SIG-M5 treated with dmso at 0.1 percent for 504 hours (cell line): ENCODE data around the gene CLIP3.
A peak's percentile ranks its signal among the peaks of the same experiment; 100 is the strongest.
"Not testable (repeated sequence)": the region's sequence is repeated elsewhere in the genome, so short reads cannot be mapped to it uniquely, and the experiment has no call there.

Experiments used
- DNase-seq: peaks from one replicate; lab custom pipeline; 2025; ENCODE audit not compliant: unreplicated experiment; lab: John Stamatoyannopoulos, UW

The CLIP3 gene

GRCh38 chr19:36032251-36033104 is at the start of gene CLIP3:
Gene CLIP3 (minus strand): TSS chr19:36032873. CDS start chr19:36032357, 516 bp downstream.
- no peak for DNase-seq

DNA sequence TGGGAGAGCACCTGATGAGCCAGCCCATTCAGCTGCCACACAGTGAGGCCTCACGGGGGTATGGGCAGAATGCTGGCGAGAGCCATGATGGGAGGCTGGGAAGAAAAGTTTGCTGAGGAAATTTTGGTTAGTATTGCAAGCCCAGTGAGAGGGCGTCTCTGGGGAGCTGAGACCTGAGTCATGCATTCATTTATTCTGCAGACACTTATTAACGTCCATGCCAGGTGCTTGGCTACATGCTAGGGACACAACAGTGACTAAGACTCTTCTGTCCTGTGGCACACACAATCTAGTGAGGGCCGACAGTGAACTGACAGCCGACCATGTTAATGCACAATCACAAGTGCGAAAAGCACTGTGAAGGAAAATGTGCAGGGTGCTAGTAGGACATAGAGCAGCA is 49.2 kb upstream of the CLIP3 start:
- no peak for DNase-seq

DNA sequence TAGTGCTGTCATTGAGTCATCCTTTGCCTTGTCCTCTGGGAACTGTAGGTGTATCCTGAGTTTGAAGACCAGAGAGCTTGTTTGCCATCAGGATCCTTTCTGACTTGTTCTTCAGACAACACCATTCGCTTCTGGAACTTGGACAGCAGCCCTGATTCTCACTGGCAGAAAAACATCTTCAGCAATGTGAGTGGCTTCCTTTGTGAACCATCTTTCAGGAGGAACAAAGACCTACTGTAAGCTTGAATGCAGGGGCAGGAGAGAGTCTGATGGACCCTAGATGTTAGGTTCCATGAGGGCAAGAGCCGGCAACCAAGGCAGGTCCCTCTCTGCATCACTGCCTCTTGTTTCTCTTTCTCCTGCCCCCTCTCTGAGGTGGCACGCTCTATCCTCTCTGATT is 48.7 kb upstream of the CLIP3 start:
- no peak for DNase-seq

GRCh38 chr19:36079389-36079945 is 46.8 kb upstream of the CLIP3 start:
- no peak for DNase-seq

DNA sequence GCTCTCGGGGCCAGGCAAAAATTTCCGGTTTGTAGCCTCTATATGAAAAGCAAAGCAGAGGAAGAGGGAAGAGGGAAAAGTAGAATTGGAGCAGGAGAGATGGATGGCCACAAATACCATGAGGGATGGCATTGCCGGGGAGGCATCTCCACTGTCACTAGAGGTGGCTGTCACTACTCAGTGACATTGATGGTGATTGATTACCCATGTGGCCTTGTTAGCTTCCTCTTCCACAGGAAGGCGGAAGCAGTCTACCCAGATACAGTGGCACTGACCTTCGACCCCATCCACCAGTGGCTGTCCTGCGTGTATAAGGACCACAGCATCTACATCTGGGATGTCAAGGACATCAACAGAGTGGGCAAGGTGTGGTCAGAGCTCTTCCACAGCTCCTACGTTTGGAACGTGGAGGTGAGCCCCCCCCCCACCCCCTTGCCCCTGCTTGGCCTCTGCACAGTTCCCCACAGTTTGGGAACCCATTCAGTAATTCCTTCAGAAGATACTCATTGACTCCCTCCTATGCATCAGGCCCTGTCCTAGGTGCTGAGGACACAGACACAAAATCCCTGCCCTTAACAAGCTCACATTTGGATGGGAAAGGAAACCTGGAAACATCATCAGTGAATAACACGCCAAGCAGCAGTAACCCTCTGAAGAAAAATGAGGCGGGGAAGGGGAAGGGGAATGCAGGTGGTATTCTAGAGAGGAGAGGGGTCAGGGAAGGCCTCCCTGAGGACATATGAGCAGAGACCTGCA is 40.6 kb upstream of the CLIP3 start:
- DNase-seq: no peak

- no peak for DNase-seq
These were observed 39.4 kb upstream of the CLIP3 start for GRCh38 chr19:36072081-36072480.

GRCh38 chr19:36068810-36069499 is 36.3 kb upstream of the CLIP3 start:
- DNase-seq: not testable (repeated sequence)

DNA sequence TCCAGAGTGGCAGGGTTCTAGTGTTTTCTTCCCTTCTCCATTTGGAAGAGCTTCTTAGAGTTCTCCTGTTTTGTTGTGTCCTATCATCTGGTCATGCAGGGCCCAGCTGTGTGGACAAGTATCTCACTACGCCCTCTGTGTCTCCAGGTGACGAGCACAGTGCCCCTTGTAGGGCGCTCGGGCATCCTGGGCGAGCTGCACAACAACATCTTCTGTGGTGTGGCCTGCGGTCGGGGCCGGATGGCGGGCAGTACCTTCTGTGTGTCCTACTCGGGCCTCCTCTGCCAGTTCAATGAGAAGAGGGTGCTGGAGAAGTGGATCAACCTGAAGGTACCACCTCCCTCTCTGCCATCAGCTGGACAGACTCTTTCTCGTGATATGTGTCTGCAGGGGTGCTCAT is 35.0 kb upstream of the CLIP3 start:
- DNase-seq: no peak

DNA sequence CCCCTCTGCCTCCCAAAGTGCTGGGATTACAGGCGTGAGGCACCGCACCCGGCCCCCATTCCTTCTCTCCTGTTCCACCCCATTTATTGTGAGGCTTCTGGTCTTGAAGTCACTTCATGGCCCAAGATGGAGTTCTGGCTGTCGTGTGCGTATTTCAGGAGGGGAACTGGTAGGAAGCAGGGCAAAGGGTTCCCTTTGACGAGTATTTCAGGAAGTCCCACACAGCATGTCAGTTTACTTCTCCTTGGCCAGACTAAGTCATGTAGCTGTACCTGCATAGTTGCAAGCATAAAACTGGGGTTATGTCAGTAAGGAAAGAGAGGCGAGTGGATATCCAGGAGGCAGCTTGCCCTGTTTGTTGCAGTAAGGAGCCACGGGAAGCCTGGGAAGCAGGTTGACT is 32.2 kb upstream of the CLIP3 start:
- DNase-seq: no peak

- no peak for DNase-seq
These were observed 28.7 kb upstream of the CLIP3 start for GRCh38 chr19:36061367-36061766.

- DNase-seq: no peak
These were observed 27.8 kb upstream of the CLIP3 start for GRCh38 chr19:36060430-36060829.

- DNase-seq: no peak
These were observed 26.7 kb upstream of the CLIP3 start for GRCh38 chr19:36059180-36059910.

- no peak for DNase-seq
These were observed 26.0 kb upstream of the CLIP3 start for GRCh38 chr19:36058481-36059179.

DNA sequence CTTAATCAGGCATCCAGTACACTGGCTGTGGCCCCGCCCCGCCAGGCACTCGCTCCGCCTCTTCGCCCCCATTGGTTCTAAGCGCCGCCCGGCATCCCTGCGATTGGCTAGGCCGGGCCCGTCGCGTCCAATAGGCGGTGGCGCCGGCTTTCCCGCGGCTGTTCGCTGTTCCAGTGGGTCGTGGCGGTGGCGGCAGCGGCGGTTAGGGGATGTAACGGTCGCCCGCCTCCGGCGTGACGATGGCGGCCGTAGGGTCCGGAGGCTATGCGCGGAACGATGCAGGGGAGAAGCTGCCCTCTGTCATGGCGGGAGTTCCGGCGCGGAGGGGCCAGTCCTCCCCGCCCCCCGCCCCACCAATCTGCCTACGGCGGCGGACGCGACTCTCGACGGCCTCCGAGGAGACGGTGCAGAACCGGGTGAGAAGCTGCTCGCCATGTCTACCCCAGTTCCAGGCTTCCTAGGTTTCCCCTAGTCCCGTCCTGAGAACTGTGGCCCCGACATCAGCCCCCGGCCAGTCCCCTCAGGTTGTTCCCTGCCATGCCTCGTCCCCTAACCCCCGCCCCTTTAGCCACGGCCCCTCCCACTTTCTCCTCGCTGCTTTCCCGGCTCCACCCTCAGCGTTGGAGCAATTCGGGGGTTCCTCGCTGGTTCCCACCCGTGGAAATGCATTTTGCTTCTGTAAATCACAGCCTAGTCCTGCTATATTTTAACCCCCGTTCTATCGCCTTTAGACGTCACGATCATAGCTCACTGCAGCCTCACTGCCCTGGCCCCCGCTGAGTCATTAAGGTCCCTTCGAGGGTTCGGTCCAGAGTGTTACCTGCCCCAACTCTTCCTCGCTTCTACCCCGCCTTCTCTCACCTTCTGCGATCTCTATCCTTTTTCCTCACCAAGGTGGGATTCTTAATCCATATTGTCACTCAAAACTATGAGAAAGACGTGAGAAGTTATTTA is 22.3 kb upstream of the CLIP3 start, which contains the start of gene WDR62:
Gene WDR62 (plus strand): TSS at position 165 of the 954 bp plus-strand sequence. CDS start 75 bp downstream, at position 240.
- peak; percentile 89 for DNase-seq

- DNase-seq: peak; percentile 98
These were observed 21.6 kb upstream of the CLIP3 start, which contains the start of gene THAP8 for GRCh38 chr19:36054119-36054732. Gene THAP8 (minus strand): TSS chr19:36054285. CDS start chr19:36054217, 68 bp downstream.

- no peak for DNase-seq
These were observed 19.0 kb upstream of the CLIP3 start for GRCh38 chr19:36051637-36052036.

GRCh38 chr19:36051236-36051635 is 18.6 kb upstream of the CLIP3 start:
- no peak for DNase-seq

DNA sequence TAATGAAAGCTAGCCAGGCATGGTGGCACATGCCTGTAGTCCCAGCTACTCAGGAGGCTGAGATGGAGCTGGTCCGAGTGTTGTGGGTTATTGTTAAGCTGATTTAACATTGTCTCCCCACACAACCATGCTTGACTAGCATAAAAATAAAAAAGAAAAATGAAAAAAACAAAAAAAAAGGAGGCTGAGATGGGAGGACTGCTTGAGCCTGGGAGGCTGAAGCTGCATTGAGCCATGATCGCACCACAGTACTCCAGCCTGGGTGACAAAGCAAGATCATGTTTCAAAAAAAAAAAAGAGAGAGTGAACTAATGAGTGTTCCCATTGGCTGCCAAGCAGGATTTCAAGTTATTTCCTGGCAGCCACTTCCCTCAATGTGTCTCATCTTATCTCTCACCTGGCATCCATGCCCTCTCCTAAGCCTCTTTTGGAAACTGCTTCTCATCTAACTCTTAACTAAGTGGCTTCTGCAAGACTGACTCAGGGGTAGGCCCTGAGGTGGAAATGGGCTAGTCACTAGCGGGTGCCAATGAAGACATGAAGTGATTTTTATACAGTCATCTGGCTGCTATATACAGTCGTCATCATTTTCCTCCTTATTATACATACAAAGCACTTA is 16.5 kb upstream of the CLIP3 start:
- no peak for DNase-seq
